Panc1 (cell line): ENCODE results near the gene SLN. TPM values are rescaled to one million over a fixed set of nuclear protein-coding genes. Genes with fewer than 3 reads are reported as not detected.
"Not testable (repeated sequence)": the region's sequence is repeated elsewhere in the genome, so short reads cannot be mapped to it uniquely, and the experiment has no call there.

Experiments
- ATAC-seq: fragments of 200-7000 bp; cut with Tn5 transposase; 2 replicates; pipeline ENCODE4 v1.9.1; 2020; ENCODE audit warnings: mild to moderate bottlenecking, moderate library complexity
- Bru-seq: library from RNA; stranded (reverse); fragments of 400-500 nt; gene quantifications from one replicate; lab custom pipeline; 2021; lab: Mats Ljungman, UMichigan
- BruChase-seq, 2 experiments: library from RNA; stranded (reverse); fragments of 400-500 nt; gene quantifications; one replicate each; lab custom pipeline; 2021; lab: Mats Ljungman, UMichigan
- BruUV-seq: library from RNA; stranded (reverse); fragments of 400-500 nt; replicated peaks from 2 replicates; lab custom pipeline; 2021; lab: Mats Ljungman, UMichigan
- CTCF ChIA-PET: fragments of 300-600 bp; sonication (Branson Sonifier 250); formaldehyde crosslinking; loops from one replicate; lab custom pipeline; 2022; ENCODE audit warnings: antibody characterized with exemption; lab: Charles Lee
- POLR2A ChIA-PET: fragments of 300-600 bp; sonication (Branson Sonifier 250); formaldehyde crosslinking; loops from one replicate; lab custom pipeline; 2022; ENCODE audit warnings: antibody characterized with exemption; lab: Charles Lee
- DNase-seq: peaks from one replicate; pipeline ENCODE4 v3.0.0-alpha.2; 2010; ENCODE audit warnings: low read depth, low spot score
- H3K27ac ChIP-seq: 2 replicates; pipeline ENCODE4 v1.5.1; 2011; ENCODE audit warnings: mild to moderate bottlenecking, low read length, inconsistent platforms
- H3K27me3 ChIP-seq: fragments of 200-500 bp; sonication (Bioruptor generic); 2 replicates; pipeline ENCODE4 v1.6.0; 2014; ENCODE audit warnings: low read length, inconsistent platforms; ENCODE audit not compliant: control insufficient read depth, insufficient read depth
- H3K36me3 ChIP-seq: fragments of 200-500 bp; sonication (Bioruptor generic); 2 replicates; pipeline ENCODE4 v1.5.1; 2014; ENCODE audit warnings: inconsistent platforms, mild to moderate bottlenecking, low read length, moderate library complexity; ENCODE audit not compliant: control insufficient read depth, insufficient read depth
- H3K4me1 ChIP-seq: 2 replicates; pipeline ENCODE4 v1.5.1; 2011; ENCODE audit warnings: inconsistent platforms, mild to moderate bottlenecking, low read length, moderate library complexity; ENCODE audit not compliant: control insufficient read depth, insufficient read depth
- H3K4me3 ChIP-seq, 2 experiments: 2 replicates each; pipeline ENCODE4 v1.5.1; 2011 to 2012; ENCODE audit warnings: low read depth in 2 of 2, low read length in 2 of 2, mild to moderate bottlenecking in 2 of 2, inconsistent platforms in 1 of 2, moderate library complexity in 1 of 2
- H3K9me3 ChIP-seq: fragments of 200-500 bp; sonication (Bioruptor generic); 2 replicates; pipeline ENCODE4 v1.5.1; 2014; ENCODE audit warnings: low read depth, mild to moderate bottlenecking, inconsistent platforms, low read length, moderate library complexity; ENCODE audit not compliant: control insufficient read depth, insufficient read depth
- CTCF ChIP-seq: fragments of 450-650 bp; IDR thresholded peaks from 2 replicates; pipeline ENCODE4 v1.5.1; 2017; ENCODE audit warnings: mild to moderate bottlenecking
- POLR2AphosphoS5 ChIP-seq: IDR thresholded peaks from 2 replicates; pipeline ENCODE4 v1.6.1; 2012; ENCODE audit warnings: mild to moderate bottlenecking, low read depth, low read length, moderate library complexity
- REST ChIP-seq, 2 experiments: IDR thresholded peaks; 2 replicates each; pipeline ENCODE4 v1.6.1; 2011 to 2012; ENCODE audit warnings: low read depth in 2 of 2, control low read depth in 1 of 2, low read length in 1 of 2, mild to moderate bottlenecking in 1 of 2, moderate library complexity in 1 of 2; ENCODE audit not compliant: insufficient read depth in 1 of 2
- SIN3A ChIP-seq: IDR thresholded peaks from 2 replicates; pipeline ENCODE4 v1.6.1; 2012; ENCODE audit warnings: low read depth, mild to moderate bottlenecking, low read length, moderate library complexity, borderline replicate concordance; ENCODE audit not compliant: insufficient read depth
- TCF7L2 ChIP-seq: IDR thresholded peaks from 2 replicates; pipeline ENCODE4 v1.6.1; 2011; ENCODE audit warnings: mild to moderate bottlenecking, low read depth, low read length, inconsistent platforms
- in situ Hi-C: cut with HindIII; loops from 2 replicates; pipeline ENCODE4 v1.10.0; 2016; ENCODE audit warnings: low sequenced_read_pairs, low pct_unique_long_range_greater_than_20kb
- intact Hi-C: fragments of 100-400 bp; cut with micrococcal nuclease; formaldehyde crosslinking; loops from one replicate; pipeline ENCODE4 v1.10.0; 2022; ENCODE audit not compliant: unreplicated experiment
- long read RNA-seq: library from polyadenylated mRNA; unstranded; transcript quantifications from one replicate; pipeline ENCODE4 v2.0.0, GENCODE V29; 2021; ENCODE audit not compliant: unreplicated experiment
- polyA plus RNA-seq: library from polyadenylated mRNA; unstranded; fragments of >200 nt; gene quantifications from one replicate; pipeline ENCODE4 v1.2.1, GENCODE V29; 2012; ENCODE audit warnings: missing spikeins; ENCODE audit not compliant: insufficient read length
- total RNA-seq: library from RNA; stranded (reverse); gene quantifications from one replicate; pipeline ENCODE4 v1.2.1, GENCODE V29; 2021; ENCODE audit not compliant: unreplicated experiment

Gene SLN
- not detected for total RNA-seq
- not detected for polyA plus RNA-seq
- Bru-seq, nascent RNA = percentile 7 among the genes with signal in this experiment
- BruChase-seq, experiment 1, labeled RNA remaining after a 2-hour chase = percentile 15 among the genes with signal in this experiment
- percentile 19 among the genes with signal in this experiment for BruChase-seq, experiment 2, labeled RNA remaining after a 6-hour chase
- long read RNA-seq = 0 reads

GRCh38 chr11:107711861-107712755 lies at the start of gene SLN:
TSS of gene SLN (minus strand) at chr11:107712056.
- Histone ChIP-seq H3K36me3 (no peaks in the 10 kb centered on the region), H3K4me1 (no peaks in the 10 kb centered on the region), H3K4me3 (no peak within 1 kb of the TSS), H3K9me3 (no peaks in the 10 kb centered on the region), H3K27ac (no peak within 1 kb of the TSS), H3K27me3 (no peaks in the 10 kb centered on the region; the same call in 1 of the 2 replicates)
- ATAC-seq (no peak), DNase-seq (no peak)
- intact Hi-C loops (no loop called here), in situ Hi-C loops (no loop called here)
- BruUV-seq = no TSS peak
- ChIA-PET POLR2A (interaction anchor here (0.5 kb wide), 1 partner anchor 96 kb away, joined by 4 read pairs; no protein-coding TSS in a partner anchor), CTCF (no interaction called here)
- TF ChIP-seq SIN3A (no peak), TCF7L2 (no peak), REST (IDR thresholded peaks at IDR 0.05; ENCODE audit: insufficient read depth in 1 of 2, low read depth in 2 of 2, low read length in 1 of 2) (no peak), POLR2AphosphoS5 (no peak), CTCF (no peak)

GRCh38 chr11:107758719-107759355 lies 47.0 kb upstream of the SLN start:
- ATAC-seq, H3K4me1 ChIP-seq, POLR2A ChIA-PET, BruUV-seq, H3K27me3 ChIP-seq, DNase-seq, intact Hi-C loops, H3K4me3 ChIP-seq, in situ Hi-C loops, H3K27ac ChIP-seq, H3K9me3 ChIP-seq, CTCF ChIA-PET, H3K36me3 ChIP-seq: not testable (repeated sequence)
